ENCODE measurements around the gene FYN.
A peak's percentile ranks its signal among the peaks of the same experiment; 100 is the strongest.
"Not testable (repeated sequence)": the region's sequence is repeated elsewhere in the genome, so short reads cannot be mapped to it uniquely, and the experiment has no call there.

The FYN gene

GRCh38 chr6:111837641-111838500 is 35.4 kb downstream of the FYN start:
- no peak for DNase-seq (ENCODE audit: extremely low spot score, insufficient read length, low read depth)
- FAIRE-seq: peak; percentile 87

DNA sequence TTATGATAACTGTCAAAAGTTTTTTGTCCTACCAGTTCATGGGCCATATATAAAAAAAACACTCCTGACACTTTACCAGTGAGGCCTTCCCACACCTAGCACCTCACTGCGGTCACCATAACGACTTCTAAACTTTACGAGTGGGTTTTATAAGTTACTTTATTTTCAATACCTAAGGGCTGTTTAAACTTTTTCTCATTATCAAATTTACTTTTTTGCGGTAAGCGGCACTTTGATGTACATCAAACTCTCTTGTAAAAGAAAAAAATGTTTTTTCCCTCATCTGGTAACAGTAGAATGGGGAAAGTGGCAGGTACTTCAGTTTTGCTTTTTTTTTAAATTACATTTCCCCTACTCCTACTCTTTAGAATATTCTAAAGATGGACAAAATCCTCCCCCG is 36.2 kb downstream of the FYN start:
- FAIRE-seq (no peak), DNase-seq (ENCODE audit: extremely low spot score, insufficient read length, low read depth) (no peak)

GRCh38 chr6:111835807-111836206 is 37.4 kb downstream of the FYN start:
- DNase-seq (ENCODE audit: extremely low spot score, insufficient read length, low read depth): no peak
- no peak for FAIRE-seq

- not testable (repeated sequence) for DNase-seq (ENCODE audit: extremely low spot score, insufficient read length, low read depth); FAIRE-seq
Observed at GRCh38 chr6:111835398-111835797, 37.9 kb downstream of the FYN start.

DNA sequence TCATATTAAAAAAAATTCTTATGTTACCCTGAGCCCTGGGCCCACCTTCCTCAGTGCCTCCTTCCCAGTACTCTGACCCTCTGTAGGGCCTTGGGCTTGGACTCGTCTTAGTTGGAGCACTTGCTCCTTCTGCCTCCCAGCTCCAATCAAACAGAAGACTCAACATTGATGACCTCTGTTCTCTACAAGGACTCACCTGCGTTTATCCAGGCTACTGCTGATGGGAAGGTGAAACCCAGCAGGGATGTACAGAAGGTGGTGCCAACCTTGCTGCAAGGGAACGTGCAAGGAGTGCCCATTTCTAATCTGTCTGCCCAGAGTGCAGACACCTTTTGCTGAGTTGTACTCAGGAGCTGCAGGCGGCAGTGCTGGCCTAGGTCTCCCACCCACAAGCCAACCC is 38.9 kb downstream of the FYN start:
- DNase-seq (ENCODE audit: extremely low spot score, insufficient read length, low read depth) (no peak), FAIRE-seq (no peak)

- FAIRE-seq: peak; percentile 85
Observed at GRCh38 chr6:111832833-111833418, 40.3 kb downstream of the FYN start.

GRCh38 chr6:111831408-111831807 is 41.8 kb downstream of the FYN start:
- FAIRE-seq (no peak), DNase-seq (ENCODE audit: extremely low spot score, insufficient read length, low read depth) (no peak)

More at GRCh38 chr6:111832833-111833418, 40.3 kb downstream of the FYN start:
- DNase-seq (ENCODE audit: extremely low spot score, insufficient read length, low read depth): no peak

DNA sequence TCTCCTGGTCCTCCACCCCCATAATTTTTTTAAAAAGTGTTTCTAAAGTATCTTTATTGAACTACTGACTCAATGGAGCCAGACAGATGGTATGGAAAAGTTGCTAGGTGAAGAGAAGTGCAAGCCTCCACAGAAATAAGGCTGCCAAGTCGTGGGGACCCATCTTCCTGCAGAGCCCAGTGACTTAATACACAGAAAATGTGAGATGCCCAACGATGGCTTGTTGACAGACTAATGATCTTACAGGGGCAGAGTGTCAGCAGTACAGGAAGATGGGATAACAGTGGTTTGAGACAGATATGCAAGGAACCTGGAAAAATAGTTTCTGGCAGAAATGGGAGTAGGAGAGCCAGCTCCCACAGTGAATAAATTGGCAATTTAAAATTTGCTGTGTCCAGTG is 43.3 kb downstream of the FYN start:
- FAIRE-seq (no peak), DNase-seq (ENCODE audit: extremely low spot score, insufficient read length, low read depth) (no peak)

DNA sequence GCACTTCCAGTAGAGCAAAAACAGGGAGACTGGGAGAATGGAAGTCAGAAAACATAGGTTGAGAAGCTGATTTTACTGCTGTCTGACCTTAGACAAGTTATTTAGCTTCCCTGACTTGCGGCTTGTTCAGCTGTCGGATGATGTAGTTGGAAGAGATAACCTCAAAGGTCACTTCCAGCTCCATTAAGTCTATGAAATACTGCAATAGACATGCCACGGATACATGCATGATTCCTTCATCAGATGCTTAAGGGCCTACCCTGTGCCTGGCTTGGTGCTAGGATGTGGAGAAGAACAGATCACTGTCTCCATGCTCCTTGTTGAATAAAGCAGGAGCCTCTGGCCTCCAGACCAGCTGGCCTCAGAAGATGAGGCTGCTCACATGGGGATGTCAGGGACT is 43.7 kb downstream of the FYN start:
- DNase-seq (ENCODE audit: extremely low spot score, insufficient read length, low read depth) (no peak), FAIRE-seq (no peak)

DNA sequence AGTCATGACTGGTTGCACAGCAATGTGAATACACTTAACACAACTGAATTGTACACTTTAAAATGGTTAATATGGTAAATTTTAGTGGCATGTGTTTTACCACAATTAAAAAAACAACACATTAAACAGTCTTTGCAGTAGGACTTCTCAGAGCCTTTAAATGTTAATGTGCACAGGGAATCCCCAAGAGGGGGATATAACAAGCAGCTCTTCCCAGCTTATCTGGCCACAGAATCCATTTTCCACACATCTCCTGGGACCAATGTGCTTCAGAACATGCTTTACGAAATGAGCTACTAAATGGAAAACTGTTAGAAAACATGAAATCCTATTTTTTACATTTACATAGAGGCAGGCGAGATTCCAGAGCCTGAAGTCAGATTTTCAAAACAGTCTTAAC is 44.4 kb downstream of the FYN start:
- DNase-seq (ENCODE audit: extremely low spot score, insufficient read length, low read depth) (no peak), FAIRE-seq (no peak)

DNA sequence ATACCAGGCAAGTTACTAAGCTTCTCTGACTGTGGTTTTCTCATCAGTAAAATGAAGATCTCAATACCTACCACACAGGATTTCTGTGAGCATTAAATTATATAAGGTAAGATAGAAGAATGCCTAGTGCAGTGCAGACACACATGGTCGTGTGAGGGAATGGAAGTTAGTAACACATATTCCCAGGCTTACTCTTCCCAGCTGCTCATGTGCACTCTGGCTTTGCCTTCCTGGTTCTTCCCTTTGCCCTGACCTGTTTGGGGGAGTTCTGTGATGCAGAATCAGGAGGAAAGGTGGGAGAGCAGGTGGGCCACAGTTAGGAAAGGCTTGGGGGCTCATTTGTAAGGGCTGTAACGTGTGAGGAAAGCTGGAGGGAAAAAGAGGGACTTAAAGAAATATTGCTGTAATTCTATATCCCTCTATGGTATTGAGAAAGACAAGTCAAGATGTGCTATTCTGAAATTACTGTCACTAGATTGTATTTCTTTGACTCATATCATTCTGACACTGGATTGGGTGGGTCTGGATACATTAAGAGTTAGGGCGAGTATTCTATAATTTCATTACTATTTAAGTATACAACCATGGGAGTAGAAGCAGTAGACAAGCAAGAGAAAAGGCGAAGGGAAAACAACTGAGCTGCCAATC is 47.7 kb downstream of the FYN start:
- no peak for DNase-seq (ENCODE audit: extremely low spot score, insufficient read length, low read depth)
- FAIRE-seq: no peak

- DNase-seq (ENCODE audit: extremely low spot score, insufficient read length, low read depth) (no peak), FAIRE-seq (peak; percentile 69)
Observed at GRCh38 chr6:111824608-111825337, 48.5 kb downstream of the FYN start.

DNA sequence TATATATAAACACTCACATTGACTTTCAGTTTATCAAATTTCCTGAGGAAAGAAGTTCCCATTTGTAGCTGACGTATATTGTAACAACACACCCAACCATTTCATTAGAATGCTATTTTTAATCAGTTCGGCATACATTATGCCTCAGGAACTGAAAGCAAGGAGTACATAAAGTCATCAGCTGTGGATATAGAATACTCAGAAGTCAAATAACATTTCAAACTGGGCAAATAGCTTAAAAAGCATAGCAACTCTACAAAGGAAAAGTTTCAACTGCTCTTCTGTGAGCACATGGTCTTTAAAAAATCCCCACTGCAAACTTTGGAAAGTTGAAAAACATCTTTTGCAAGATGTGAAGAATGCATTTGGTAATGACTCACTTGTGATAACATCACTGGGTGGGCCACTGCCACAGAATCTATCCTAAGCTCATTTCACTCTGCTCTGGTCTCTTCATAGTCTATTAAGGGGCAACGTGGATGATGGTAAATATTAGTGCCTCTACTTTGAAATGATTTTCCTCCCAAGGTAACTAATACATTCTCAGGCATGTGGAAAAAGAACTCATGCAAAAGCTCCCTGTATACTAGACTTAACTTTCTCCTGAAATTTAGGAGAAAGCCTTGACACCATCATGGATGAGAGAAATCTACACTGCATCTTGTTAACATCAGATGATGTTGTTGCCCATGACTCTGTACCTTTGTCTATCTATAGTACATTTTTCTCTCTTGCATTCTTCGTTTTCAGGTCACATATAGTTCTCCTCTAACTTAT is 49.2 kb downstream of the FYN start:
- FAIRE-seq (peak; percentile 56), DNase-seq (ENCODE audit: extremely low spot score, insufficient read length, low read depth) (no peak)

DNA sequence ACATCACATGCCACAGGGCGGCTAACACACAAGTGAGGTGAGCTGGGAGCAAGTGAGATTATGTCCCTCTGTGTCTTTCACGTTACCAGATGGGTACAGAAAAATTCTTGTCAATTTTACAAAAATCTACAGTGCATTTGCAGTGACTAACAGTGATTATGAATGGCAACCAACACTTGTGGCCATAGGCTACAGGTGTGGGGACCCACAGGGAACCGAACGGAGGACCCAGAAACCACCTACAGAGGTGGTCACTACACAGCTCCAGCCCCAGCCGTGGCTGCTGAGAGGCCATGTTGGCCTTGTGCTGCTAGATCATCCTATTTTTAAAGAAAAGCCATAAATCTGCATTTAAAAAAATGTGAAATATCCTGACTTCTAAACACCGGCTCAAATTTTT is 50.2 kb downstream of the FYN start:
- DNase-seq (ENCODE audit: extremely low spot score, insufficient read length, low read depth): no peak
- peak; percentile 9 for FAIRE-seq

GRCh38 chr6:111819458-111819857 is 53.8 kb downstream of the FYN start:
- no peak for DNase-seq (ENCODE audit: extremely low spot score, insufficient read length, low read depth)
- no peak for FAIRE-seq

- FAIRE-seq (no peak), DNase-seq (ENCODE audit: extremely low spot score, insufficient read length, low read depth) (no peak)
Observed at GRCh38 chr6:111818539-111819226, 54.6 kb downstream of the FYN start.

DNA sequence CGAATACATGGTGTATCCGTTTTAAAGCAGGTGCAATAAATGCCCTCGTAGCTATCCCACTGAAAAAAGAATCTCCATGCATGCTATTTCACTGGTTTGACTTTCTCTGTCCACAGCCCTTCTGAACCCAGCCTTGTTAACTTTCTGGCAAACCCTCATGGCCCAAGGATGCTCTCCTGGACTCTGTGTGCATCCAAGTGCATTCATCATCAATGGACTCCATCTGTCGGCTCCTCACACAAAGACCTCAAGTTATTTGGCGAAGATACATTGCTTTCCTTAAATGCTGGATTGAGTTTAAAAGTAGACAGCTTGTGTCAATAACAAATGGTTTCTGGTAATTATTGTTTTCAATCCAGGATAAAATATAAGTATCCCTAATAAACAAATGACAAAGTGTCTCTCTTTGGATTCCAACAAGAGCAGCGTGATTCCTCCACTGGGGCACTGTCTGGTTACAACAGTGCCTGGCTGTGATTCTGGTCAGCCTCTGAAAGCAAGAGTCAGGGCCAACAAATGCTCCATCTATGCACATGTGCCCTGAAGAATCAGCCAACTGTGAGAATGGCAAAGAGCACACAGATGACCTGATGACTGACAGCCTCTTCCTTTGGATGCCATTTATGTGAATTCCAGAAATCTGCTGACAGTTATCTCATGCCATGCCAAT is 55.7 kb downstream of the FYN start:
- no peak for DNase-seq (ENCODE audit: extremely low spot score, insufficient read length, low read depth)
- no peak for FAIRE-seq

DNA sequence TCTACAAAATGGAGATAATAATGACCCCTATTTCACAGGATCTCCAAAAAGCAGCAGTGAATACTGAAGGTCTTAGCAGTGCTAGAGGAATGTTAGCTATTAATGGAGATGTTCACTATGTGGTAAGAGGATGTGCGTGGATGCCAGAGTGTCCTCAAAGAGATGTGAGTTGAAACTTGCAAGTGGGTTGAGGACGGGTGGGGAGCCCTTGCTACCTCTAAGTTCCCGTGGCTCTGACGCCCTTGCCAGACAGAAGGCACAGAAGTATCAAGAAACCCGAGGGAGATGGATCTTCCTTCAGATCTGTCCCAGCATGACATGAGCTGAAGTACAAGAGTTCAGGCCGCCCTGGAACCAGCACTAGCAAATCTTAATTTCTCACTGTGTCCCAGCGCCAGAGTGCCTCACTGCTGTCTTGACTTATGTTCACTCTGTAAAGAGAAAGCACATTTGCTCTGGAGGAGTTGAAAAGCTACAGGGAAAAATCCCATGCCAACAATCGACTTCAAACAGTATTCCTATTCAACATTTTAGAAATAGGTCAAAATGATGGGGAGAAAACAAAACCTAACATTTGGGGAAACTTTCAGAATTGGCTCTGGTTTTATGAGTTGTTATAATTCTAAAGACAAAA is 59.5 kb downstream of the FYN start:
- FAIRE-seq: no peak
- DNase-seq (ENCODE audit: extremely low spot score, insufficient read length, low read depth): no peak
